ENCODE measurements around the gene SYT13.

The SYT13 gene

GRCh38 chr11:45245218-45246045 lies 40.7 kb downstream of the SYT13 start:
- DNase-seq = no peak

GRCh38 chr11:45243967-45244366 lies 42.2 kb downstream of the SYT13 start:
- DNase-seq = no peak

- no peak for DNase-seq
Measured at GRCh38 chr11:45239733-45240132, 46.4 kb downstream of the SYT13 start.

GRCh38 chr11:45238724-45239123 lies 47.4 kb downstream of the SYT13 start:
- DNase-seq = no peak

GRCh38 chr11:45237711-45238315 lies 48.3 kb downstream of the SYT13 start:
- DNase-seq = no peak

GRCh38 chr11:45234306-45235006 lies 51.7 kb downstream of the SYT13 start:
- no peak for DNase-seq

- no peak for DNase-seq
Measured at GRCh38 chr11:45233804-45234170, 52.4 kb downstream of the SYT13 start.

GRCh38 chr11:45233121-45233803 lies 52.9 kb downstream of the SYT13 start:
- DNase-seq = no peak

GRCh38 chr11:45232341-45233080 lies 53.6 kb downstream of the SYT13 start:
- no peak for DNase-seq

GRCh38 chr11:45229401-45230020 lies 56.6 kb downstream of the SYT13 start:
- DNase-seq = no peak

- DNase-seq = no peak
Measured at GRCh38 chr11:45227836-45228235, 58.3 kb downstream of the SYT13 start.

GRCh38 chr11:45226901-45227300 lies 59.2 kb downstream of the SYT13 start:
- DNase-seq = no peak

GRCh38 chr11:45225961-45226871 lies 59.9 kb downstream of the SYT13 start:
- DNase-seq = no peak

GRCh38 chr11:45225277-45225676 lies 60.9 kb downstream of the SYT13 start:
- no peak for DNase-seq

GRCh38 chr11:45224766-45225165 lies 61.4 kb downstream of the SYT13 start:
- DNase-seq = no peak

- DNase-seq = no peak
Measured at GRCh38 chr11:45223496-45223895, 62.6 kb downstream of the SYT13 start.

- DNase-seq = no peak
Measured at GRCh38 chr11:45219411-45219810, 66.7 kb downstream of the SYT13 start.

GRCh38 chr11:45218705-45219104 lies 67.4 kb downstream of the SYT13 start:
- no peak for DNase-seq

- no peak for DNase-seq
Measured at GRCh38 chr11:45217991-45218390, 68.2 kb downstream of the SYT13 start.

GRCh38 chr11:45216901-45217300 lies 69.2 kb downstream of the SYT13 start:
- DNase-seq = no peak

GRCh38 chr11:45216031-45216430 lies 70.1 kb downstream of the SYT13 start:
- DNase-seq = no peak

All from NCI-H2107 (cell line).